ENCODE results near the gene INCENP. TPM values are rescaled to one million over a fixed set of nuclear protein-coding genes. Genes with fewer than 3 reads are reported as not detected.
A peak's percentile ranks its signal among the peaks of the same experiment; 100 is the strongest.

INCENP gene
- total RNA-seq, 2 experiments from 2014 or later = 103 to 183 TPM

DNA sequence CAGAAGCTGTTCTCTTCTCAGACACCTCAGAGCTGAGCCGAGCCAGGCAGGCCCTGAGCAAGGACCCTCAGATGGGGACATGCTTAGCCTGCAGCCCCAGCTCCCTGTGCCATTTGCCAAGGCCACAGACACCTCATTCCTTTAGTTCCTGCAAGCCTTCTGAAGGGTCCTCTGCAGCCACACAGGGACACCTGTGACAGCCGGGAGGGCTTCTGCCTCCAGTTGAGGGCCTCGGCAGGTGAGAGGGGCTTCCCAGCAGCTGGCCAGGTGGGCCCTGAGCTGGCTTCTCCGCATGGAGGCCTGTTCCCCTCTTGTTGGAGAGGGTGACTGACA is 18.2 kb downstream of the INCENP start:
- Histone ChIP-seq H3K36me3 (ENCODE audit: insufficient read depth, low read length) (peaks cover 100% of the 10 kb centered on the region), H3K4me2 (ENCODE audit: low read length) (no peak overlapping the region), H3K79me2 (ENCODE audit: insufficient read depth, low read depth, low read length) (peaks cover 4% of the 10 kb centered on the region; the same call in 1 of the 2 replicates), H3K4me1 (ENCODE audit: insufficient read depth, low read length, poor library complexity, severe bottlenecking) (no peaks in the 10 kb centered on the region), H3K4me3 (ENCODE audit: low read depth, low read length, poor library complexity, severe bottlenecking) (no peak overlapping the region), H3K9me2 (ENCODE audit: insufficient read depth, low read length) (no peaks in the 10 kb centered on the region), H2AFZ (ENCODE audit: low read length) (no peak overlapping the region), H4K20me1 (ENCODE audit: insufficient read depth, low read length) (peaks cover 8% of the 10 kb centered on the region; the same call in 1 of the 2 replicates), H3K9me3 (ENCODE audit: low read length) (no peaks in the 10 kb centered on the region), H3K27ac (ENCODE audit: low read depth, low read length, poor library complexity, severe bottlenecking) (no peak overlapping the region)
- no TSS peak for BruUV-seq (replicated peaks)
- intact Hi-C loops (cut with micrococcal nuclease; ENCODE audit: unreplicated experiment) = no loop called here
- DNase-seq (ENCODE audit: low spot score) = no peak
- TF ChIP-seq EZH2phosphoT487 (IDR thresholded peaks at IDR 0.05; ENCODE audit: borderline replicate concordance, low read depth, low read length) = no peak
- TF ChIP-seq, protein P1, sequence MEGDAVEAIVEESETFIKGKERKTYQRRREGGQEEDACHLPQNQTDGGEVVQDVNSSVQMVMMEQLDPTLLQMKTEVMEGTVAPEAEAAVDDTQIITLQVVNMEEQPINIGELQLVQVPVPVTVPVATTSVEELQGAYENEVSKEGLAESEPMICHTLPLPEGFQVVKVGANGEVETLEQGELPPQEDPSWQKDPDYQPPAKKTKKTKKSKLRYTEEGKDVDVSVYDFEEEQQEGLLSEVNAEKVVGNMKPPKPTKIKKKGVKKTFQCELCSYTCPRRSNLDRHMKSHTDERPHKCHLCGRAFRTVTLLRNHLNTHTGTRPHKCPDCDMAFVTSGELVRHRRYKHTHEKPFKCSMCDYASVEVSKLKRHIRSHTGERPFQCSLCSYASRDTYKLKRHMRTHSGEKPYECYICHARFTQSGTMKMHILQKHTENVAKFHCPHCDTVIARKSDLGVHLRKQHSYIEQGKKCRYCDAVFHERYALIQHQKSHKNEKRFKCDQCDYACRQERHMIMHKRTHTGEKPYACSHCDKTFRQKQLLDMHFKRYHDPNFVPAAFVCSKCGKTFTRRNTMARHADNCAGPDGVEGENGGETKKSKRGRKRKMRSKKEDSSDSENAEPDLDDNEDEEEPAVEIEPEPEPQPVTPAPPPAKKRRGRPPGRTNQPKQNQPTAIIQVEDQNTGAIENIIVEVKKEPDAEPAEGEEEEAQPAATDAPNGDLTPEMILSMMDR (conservative IDR thresholded peaks at IDR 0.05; ENCODE audit: low read length) = no peak
- ChIA-PET CTCF (ENCODE audit: unreplicated experiment) (no interaction called here), POLR2A (no interaction called here)

DNA sequence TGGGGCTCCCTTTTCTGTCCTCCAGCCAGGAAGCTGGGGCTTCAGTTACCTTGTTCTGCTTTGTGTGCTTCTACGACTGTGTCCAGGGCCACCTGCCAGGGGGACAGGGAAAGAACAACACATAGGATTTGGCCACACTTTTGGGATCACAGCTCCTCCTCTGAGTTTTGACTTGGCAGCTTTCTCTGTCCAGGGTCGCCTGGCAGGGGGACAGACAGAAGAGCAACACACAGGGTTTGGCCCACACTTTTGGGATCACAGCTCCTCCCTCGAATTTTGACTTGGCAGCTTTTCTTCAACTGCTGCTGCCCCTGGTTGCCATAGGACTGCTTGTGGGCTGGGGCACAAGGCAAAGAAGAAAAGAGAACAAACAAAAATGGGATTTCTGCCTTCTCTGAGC is 19.1 kb downstream of the INCENP start:
- H3K4me2 ChIP-seq (ENCODE audit: low read length) = no peak overlapping the region
- H3K9me2 ChIP-seq (ENCODE audit: insufficient read depth, low read length) = no peaks in the 10 kb centered on the region
- ChIA-PET CTCF (ENCODE audit: unreplicated experiment) (no interaction called here), POLR2A (no interaction called here)
- peaks cover 100% of the 10 kb centered on the region for H3K36me3 ChIP-seq (ENCODE audit: insufficient read depth, low read length)
- DNase-seq (ENCODE audit: low spot score) = no peak
- intact Hi-C loops (cut with micrococcal nuclease; ENCODE audit: unreplicated experiment) = no loop called here
- no peaks in the 10 kb centered on the region for H3K4me1 ChIP-seq (ENCODE audit: insufficient read depth, low read length, poor library complexity, severe bottlenecking)
- no peak overlapping the region for H3K27ac ChIP-seq (ENCODE audit: low read depth, low read length, poor library complexity, severe bottlenecking)
- no TSS peak for BruUV-seq (replicated peaks)
- H4K20me1 ChIP-seq (ENCODE audit: insufficient read depth, low read length) = peaks cover 3% of the 10 kb centered on the region; the same call in 1 of the 2 replicates
- H3K4me3 ChIP-seq (ENCODE audit: low read depth, low read length, poor library complexity, severe bottlenecking) = no peak overlapping the region
- TF ChIP-seq, protein P1 (conservative IDR thresholded peaks at IDR 0.05; ENCODE audit: low read length) = no peak
- no peak for TF ChIP-seq EZH2phosphoT487 (IDR thresholded peaks at IDR 0.05; ENCODE audit: borderline replicate concordance, low read depth, low read length)
- no peaks in the 10 kb centered on the region for H3K79me2 ChIP-seq (ENCODE audit: insufficient read depth, low read depth, low read length)
- H2AFZ ChIP-seq (ENCODE audit: low read length) = no peak overlapping the region
- H3K9me3 ChIP-seq (ENCODE audit: low read length) = no peaks in the 10 kb centered on the region

DNA sequence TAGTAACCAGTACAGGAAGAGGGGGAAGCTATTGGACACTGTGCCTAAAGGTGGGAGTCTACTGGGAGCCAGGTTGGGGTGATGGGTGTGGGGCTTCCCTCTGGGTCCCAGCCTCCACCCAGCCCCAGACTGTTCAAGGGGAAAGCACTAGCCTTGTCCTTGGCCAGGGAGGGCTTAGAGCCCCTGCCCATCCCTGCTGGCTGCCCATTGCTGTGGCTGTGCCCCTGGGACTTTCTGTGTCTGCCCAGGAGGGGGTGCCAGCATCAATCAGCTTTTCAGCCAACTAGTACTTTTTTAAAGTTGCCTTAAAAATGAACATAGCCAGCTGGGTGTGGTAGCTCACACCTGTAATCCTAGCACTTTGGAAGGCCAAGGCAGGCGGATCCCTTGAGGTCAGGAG is 19.9 kb downstream of the INCENP start:
- Histone ChIP-seq H3K27ac (ENCODE audit: low read depth, low read length, poor library complexity, severe bottlenecking) (no peak overlapping the region), H3K4me2 (ENCODE audit: low read length) (no peak overlapping the region), H3K9me3 (ENCODE audit: low read length) (no peaks in the 10 kb centered on the region), H3K9me2 (ENCODE audit: insufficient read depth, low read length) (no peaks in the 10 kb centered on the region), H3K4me1 (ENCODE audit: insufficient read depth, low read length, poor library complexity, severe bottlenecking) (no peaks in the 10 kb centered on the region), H4K20me1 (ENCODE audit: insufficient read depth, low read length) (no peaks in the 10 kb centered on the region; the same call in 1 of the 2 replicates), H3K36me3 (ENCODE audit: insufficient read depth, low read length) (peaks cover 100% of the 10 kb centered on the region), H3K79me2 (ENCODE audit: insufficient read depth, low read depth, low read length) (no peaks in the 10 kb centered on the region), H2AFZ (ENCODE audit: low read length) (no peak overlapping the region), H3K4me3 (ENCODE audit: low read depth, low read length, poor library complexity, severe bottlenecking) (no peak overlapping the region)
- POLR2A ChIA-PET = no interaction called here
- no peak for DNase-seq (ENCODE audit: low spot score)
- TSS peak; percentile 21 for BruUV-seq (replicated peaks)
- CTCF ChIA-PET (ENCODE audit: unreplicated experiment) = no interaction called here
- no peak for TF ChIP-seq EZH2phosphoT487 (IDR thresholded peaks at IDR 0.05; ENCODE audit: borderline replicate concordance, low read depth, low read length)
- TF ChIP-seq, protein P1 (conservative IDR thresholded peaks at IDR 0.05; ENCODE audit: low read length) = peak; percentile 34; the same call in 1 of the 2 replicates
- intact Hi-C loops (cut with micrococcal nuclease; ENCODE audit: unreplicated experiment) = no loop called here

Data from OCI-LY7 (cell line).